HG03196 (cell line): ENCODE measurements around the gene SOCS2.
"Not testable (repeated sequence)": the region's sequence is repeated elsewhere in the genome, so short reads cannot be mapped to it uniquely, and the experiment has no call there.

Experiments used
- ATAC-seq: cut with Tn5 transposase; IDR thresholded peaks from one replicate; pipeline ENCODE4 v1.9.1; 2021; ENCODE audit not compliant: unreplicated experiment

Gene SOCS2, protein sequence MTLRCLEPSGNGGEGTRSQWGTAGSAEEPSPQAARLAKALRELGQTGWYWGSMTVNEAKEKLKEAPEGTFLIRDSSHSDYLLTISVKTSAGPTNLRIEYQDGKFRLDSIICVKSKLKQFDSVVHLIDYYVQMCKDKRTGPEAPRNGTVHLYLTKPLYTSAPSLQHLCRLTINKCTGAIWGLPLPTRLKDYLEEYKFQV

DNA sequence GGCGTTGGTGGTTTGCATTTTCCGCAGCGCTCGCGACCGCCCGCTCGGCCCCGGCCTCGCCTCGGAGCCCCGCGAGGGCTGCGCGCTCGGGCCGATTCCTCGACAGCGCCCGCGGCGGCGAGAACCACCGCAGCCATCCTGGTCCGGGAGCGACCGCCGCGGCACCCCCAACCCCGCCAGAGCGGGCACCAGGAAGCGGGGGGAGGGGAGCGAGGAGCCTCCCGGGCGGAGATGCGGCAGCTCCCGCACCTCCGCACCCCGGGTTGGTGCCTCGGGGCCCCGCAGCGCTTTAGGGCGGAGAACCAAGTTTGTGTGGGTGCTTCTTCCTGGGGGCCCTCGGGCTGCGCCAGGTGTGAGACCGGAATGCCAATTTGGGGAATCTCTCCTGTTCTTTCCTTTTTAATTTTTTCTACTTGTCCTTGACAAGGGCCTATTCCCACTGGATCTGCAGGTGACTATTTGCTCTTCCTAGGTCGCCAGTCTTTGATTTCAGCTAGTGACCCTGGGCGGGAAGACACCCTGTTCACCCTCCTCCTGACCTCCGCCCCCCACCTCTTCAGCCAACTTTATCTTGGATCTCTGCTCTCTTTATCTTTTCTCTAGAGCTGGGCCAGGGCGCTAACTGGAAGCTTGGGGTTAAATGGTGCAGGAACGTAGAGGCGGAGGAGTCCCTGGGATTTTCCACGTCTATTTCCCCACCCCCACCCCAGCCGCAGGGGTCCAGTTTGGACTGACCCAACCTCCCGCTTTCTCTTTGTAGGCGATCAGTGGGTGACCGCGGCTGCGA lies at the start of gene SOCS2:
Gene SOCS2, plus strand, starts transcription at position 751 of the 787 bp plus-strand sequence. CDS start 223 bp downstream, outside the sequence.
- no peak for ATAC-seq

DNA sequence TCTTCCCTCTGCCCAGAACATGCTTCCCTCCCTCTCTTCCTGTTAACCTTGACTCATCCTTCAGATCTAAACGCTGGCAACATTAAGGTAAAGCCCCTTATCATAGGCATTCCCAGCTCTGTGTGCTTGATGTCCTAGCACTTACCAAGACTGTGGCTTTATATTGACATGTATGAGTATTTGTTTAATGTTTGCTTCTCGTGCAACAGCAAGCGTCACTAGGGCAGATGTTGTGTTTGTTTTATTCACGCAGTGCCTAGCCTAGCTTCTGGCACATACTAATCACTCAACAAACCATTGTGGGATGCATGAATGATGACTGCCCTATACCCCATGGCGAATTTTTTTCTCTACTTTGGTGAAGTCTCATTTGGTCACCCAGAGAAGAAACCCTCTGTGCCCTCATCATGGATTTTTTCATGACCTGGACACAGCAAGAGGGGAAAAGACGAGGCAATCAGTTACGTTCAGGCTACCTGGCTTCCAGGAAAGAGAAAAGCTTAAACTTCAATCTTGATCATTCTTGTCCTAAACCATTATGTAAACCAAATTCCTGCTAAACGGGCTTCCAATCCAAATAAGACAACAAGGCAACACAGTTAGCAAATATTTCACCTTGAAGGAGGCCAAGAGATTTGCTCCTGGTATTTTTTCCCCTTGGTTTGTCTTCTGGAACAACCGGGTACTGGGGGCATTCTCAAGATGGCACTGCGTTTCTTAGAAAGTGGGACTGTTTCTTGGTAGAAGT lies 47.9 kb upstream of the SOCS2 start:
- no peak for ATAC-seq

DNA sequence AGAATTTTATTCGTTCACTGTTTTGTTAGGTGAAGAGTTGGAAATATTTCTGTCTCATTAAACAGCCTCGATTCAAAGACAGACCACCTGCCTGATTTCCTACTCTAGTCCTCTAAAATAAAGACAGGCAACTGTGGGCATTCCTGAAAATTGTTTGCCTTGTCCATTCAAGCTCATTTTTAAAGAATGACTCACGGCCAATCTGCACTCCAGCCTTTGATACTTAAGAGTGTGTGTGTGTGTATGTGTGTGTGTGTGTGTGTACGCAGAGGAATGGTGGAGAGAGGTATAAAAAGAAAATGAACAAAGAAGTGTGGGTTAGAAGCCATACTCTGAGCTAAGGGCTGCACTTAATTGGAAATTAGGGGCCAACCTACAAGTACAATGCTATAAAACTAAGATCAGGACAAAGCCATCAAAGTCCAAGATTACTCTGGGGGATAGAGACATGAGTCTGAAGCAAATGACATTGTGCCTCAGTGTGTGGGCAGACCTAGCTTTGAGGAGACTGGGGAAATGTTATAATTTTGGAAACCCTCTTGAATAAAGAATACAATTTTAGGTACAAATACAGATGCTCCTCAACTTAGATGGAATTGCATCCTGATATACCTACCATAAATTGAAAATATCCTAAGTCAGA lies 45.6 kb upstream of the SOCS2 start:
- ATAC-seq, result no peak

DNA sequence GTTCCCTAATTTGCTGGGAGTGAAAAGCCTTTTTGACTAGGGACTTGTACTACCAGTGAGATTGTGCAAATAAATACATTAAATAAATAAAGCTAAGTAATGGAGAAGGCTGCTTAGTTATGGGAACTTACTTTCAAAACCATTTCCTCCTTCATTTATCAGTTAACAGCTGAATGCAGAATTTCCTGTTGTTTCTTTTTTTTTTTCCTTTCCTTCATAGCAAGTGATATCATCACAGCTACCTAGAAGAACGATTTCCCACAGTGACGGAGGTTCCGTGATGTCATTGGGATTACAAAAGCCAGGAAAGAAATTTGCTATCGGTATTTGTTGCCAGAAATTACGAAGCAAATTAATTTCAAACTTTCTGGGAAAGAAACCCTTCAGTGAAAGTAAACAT lies 42.1 kb upstream of the SOCS2 start:
- ATAC-seq, result no peak

DNA sequence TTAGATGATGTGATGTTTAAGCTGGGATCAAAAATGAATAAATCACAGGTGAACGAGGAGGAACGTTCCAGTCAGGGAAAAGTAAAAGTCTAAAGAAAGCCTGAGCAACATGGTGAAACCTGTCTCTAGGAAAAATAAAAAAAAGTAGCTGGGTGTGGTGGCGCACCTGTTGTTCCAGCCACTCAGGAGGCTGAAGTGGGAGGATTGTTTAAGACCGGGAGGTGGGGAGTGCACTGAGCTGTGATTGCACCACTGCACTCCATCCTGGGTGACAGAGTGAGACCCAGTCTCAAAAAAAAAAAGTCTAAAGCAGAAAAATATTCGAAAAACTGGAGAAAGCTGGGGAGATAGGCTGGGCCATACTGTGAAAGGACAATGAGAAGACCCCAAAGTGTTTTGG lies 39.2 kb upstream of the SOCS2 start:
- ATAC-seq, result no peak

DNA sequence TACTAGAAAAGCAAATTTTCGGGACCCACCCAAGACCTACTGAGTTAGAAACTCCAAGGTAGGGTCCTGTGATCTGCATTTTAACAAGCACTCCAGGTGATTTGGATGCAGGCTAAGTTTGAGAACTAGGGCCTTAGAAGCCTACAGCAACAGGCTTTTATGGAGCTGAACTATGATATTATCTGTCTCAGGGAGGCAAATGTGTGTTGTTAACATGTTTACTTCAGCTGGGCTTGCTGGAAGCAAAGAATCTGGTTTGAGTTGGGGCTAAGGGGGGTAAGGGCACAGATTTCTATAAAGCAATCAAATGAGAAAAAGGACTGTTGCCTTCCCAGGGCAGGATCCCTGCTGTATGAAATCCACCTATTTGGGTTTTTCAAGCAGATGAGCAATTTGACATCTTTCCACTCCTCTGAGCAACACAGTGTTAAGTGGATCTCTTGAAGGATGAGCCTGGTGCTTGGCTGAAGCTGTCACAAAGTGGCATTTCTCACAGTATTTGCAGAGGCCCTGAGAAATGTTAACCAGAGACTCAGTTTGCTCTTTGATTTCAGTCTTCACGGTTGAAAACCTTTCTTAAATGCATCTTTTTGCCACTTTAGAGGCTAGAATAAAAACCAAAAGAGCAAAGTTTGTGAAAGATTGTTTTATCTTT lies 36.2 kb upstream of the SOCS2 start:
- peak; percentile 22 for ATAC-seq

DNA sequence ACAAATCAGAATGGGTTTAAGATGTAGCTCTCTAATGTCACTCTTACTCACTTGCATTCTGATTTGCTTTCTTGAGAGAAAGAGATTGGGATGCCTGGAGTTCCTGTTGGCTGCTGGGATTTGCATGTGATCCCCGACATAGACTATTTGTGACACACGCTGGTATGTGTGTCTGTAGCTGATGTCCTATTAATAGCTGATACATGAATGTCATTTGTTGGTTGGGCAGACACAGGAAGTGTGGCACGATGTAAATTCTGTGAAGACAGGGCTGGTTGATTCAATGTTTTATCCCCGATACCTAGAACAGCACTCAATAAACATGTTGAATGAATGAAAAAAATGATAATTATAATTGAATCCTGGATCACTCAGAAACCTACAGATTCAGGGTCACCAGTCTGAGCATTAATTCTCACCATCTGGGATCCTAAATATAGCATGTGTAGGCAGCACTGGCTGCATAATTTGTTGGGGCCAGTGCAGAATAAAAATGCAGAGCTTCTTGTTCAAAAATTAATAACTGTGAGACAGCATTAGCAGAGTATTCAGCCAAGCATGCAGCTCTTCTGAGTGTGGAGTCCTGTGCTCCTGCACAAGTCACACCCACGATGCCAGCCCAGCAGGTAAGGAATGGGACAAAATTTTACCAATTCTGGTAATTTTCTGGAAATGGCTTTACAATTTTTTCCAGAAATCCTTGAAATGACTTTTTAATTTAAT lies 35.5 kb upstream of the SOCS2 start:
- peak; percentile 84 for ATAC-seq

DNA sequence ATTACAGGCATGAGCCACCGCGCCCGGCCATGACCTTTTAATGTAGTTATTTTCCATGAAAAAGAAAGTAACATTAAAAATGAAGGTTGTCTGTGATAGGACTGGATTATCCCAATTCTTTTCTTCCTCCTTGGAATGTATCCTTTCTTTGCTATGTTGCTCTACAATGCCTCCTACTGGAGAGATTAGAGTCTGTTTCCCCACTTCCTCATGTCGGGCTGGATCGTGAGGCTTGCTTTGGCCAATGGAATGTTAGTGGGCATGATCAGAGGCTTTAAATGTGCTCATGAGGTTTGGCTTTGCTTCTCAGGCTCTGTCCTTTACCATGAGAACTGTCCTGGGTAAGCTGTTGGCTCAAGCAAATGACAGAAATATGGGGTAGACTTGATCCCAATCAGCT lies 34.7 kb upstream of the SOCS2 start:
- no peak for ATAC-seq

DNA sequence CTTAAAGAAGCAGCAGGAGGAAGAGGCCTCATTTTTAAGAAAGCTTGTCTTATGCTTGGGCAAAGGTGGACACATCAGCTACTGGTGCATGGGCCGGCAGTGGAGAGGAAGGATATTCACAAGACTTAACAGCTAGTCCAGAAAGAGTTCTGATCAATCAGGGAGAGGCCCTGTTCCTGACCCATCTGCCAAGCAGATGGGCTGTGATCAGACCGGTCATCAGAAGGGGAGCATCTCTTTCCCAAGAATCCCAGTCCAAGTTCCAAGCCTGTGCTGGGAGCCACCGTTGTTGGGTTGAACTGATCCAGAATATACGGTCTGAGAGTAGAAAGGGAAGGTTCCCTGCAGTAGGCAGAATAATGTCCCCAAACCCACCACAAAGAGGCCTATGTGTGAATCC lies 32.7 kb upstream of the SOCS2 start:
- no peak for ATAC-seq

DNA sequence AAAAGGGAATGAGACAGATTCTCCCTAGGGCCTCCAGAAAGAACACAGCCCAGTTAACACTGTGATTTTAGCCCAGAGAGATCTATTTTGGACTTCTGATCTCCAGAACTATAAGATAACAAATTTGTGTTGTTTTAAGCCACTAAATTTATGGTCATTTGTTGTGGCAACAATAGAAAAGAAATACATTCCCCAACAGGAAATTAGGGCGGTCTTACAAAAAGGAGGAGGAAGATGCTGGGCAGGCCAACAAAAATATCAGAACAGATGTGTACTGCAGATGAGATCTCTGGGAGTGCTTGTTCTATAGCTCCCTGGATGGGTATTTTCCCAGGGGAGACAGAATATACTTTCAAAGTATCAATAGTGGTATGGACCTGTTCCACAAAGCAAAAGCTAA lies 32.0 kb upstream of the SOCS2 start:
- no peak for ATAC-seq

DNA sequence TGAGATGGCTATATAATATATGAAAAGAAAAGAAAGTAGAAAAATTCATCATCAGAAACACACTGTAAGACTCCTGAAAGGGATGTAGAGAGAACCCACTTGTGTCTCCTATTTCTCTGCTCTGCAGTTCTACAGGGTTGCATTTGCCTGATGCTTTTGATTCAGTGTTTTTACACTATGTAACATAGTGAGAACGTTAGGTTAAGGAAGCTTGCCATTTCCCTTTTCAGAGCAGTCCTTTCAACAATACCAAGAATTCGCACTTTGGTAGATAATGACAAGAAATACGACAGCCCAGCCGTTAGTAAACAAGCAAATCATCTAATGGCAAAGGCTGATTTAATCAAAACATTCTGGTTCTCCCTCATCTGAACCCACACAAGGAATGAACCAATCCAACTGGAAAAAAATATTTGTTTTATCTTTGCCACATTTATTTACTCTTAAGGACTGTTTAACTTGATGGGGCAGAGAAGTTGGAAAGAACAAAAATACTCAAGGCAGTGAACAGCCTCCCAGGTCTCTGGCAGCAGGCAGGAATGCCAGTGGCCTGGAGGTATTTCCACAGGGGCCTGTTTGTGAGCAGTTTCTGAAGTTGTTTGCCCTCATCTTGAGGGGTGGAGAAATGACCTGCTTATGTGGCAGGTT lies 30.8 kb upstream of the SOCS2 start:
- ATAC-seq, result no peak

DNA sequence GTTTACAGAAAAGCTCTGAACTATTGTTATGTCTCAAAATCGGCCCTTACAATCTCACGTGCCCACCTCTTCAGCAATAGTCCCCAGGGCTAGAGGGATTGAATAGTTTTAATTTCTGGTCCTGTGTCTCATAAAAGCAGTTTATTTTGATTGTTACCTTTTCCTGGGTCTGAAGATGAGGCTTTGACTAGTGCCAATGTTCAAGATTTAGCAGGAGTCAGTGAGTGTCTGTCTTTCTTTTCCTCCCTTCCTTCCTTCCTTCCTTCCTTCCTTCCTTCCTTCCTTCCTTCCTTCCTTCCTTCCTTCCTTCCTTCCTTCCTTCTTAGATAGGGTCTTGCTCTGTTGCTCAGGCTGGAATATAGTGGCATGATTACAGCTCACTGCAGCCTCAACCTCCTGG lies 24.7 kb upstream of the SOCS2 start:
- no peak for ATAC-seq

DNA sequence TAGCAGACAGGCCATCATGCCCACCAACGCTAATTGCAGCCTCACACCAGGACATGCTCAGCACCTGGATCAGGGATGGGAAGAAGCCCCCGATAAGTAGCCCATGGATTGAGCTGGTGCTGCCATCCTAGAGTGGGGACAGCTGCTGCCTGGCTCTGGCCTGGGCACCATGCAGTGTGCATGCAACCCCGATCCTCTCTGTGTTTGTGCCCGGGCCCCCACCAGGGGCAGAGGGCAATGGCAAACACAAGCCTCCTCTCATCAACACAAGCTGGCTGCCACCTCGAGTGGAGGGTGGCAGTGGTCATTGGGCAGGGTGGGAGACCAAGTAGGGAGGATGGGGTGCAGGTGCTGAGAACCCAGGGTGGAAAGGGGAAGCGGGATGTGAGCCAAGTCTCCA lies 23.3 kb upstream of the SOCS2 start:
- ATAC-seq, result no peak

DNA sequence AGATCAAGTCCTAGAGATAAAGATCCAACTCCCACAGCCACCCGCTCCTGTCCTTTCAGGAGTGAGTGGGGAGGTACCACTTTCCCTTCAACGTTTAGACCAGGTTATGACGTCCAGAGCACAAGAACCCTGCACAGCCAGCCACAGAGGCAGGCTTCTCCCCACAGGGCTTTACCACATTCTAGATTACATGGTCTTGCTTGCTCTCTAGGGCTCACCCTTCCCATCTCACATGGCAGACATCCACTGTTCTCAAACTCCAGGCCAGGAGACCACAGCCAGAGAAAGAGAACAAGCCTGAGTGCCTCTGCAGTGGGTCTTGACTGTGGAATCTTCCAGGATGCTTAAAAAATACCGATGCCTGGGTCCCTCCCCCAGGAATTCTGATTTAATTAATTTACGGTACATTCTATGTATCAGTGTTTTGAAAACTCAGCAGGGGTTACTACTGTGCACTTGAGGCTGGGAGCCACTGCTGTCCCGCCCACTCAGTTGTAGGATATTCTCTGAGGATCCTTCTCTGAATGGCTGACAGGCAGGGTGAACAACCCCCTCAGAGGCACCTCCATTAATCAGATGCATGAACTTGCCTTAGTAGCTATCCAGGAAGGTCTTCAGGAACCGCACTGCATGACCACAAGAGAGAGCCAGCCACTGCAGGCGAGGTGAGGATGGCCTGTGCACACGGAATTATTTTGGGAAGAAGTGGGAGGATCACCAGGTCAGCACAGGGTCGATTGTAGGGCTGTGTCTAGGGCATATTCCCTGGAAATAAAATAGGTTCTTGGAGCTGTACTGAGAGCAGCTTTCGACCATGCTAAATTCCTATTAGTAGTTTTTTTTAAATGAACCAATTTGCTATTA lies 21.5 kb upstream of the SOCS2 start:
- ATAC-seq, result no peak

DNA sequence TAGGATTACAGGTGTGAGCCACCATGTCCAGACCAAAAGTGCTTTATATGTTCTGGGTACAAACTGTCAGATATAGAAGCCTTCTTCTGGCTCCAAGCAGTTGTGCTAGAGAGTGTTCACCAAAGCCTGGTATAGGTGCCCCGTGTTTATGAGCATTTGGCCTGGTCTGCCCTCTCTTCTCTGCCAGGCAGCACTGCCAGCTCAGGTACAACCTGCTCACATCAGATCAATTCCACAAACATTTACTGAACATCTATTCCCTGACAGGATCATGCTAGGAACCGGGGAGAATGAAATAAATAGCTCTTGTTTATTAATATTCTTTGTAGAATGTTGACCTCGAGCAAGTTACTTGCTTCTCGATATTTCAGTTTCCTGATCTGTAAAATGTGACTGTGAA lies 20.0 kb upstream of the SOCS2 start:
- ATAC-seq, result no peak

DNA sequence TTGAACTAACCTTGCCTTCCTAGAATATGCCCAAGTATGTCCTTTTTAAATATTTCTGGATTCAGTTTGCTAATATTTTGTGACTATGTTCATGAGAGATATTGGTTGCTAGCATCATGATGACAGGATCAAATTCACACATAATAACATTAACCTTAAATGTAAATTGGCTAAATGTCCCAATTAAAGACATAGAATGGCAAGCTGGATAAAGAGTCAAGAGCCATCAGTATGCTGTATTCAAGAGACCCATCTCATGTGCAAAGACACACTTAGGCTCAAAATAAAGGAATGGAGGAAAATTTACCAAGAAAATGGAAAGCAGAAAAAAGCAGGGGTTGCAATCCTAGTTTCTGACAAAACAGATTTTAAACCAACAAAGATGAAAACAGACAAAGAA lies 14.6 kb upstream of the SOCS2 start:
- ATAC-seq, result not testable (repeated sequence)

DNA sequence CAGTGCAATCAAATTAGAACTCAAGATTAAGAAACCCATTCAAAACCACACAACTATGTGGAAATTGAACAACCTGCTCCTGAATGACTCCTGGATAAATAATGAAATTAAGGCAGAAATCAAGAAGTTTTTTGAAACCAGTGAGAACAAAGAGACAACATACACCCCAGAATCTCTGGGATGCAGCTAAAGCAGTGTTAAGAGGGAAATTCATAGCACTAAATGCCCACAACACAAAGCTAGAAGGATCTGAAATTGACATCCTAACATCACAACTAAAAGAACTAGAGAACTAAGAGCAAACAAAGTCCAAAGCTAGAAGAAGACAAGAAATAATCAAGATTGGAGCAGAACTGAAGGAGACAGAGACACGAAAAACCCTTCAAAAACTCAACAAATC lies 13.8 kb upstream of the SOCS2 start:
- not testable (repeated sequence) for ATAC-seq

DNA sequence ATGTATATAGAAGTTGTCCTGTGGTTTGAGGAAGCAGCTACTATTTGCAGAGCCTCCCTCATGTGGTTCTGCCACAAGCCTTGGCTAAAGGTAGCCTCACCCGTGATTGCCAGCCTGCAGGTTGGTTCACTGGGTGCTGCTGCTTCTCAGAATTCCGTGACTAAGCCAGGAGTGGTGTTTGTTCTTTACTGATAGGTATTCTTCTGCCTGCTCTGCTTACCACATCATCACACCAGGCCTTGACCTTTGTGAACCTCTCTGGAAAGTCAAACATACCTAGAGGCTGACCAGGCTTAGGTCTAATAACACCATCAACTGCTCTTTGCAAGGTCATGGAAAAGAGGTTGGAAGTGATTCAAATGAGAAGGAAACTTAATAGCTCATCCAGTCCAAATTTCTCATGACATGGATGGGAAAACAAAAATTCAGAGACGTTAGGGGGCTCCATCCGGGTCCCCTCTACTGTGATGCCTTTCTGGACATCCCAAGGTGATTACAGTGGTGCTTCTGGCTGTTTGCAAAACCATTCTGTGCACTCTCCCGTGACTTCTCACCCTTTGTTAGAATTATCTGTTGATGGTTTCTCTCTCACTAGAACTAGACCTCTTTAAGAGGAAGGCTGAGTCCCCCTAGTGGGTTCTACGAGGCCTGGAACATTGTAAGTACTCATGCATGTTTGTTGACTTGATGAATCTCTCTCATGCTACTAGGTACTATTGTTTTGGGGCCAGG lies 8.5 kb upstream of the SOCS2 start:
- no peak for ATAC-seq
